Medulla oblongata (tissue), 1 donor: ENCODE data around the gene THTPA.

Experiments used
- DNase-seq: peaks from one replicate; pipeline ENCODE4 v3.0.0-alpha.2; 2015; ENCODE audit errors: extremely low spot score

THTPA gene

DNA sequence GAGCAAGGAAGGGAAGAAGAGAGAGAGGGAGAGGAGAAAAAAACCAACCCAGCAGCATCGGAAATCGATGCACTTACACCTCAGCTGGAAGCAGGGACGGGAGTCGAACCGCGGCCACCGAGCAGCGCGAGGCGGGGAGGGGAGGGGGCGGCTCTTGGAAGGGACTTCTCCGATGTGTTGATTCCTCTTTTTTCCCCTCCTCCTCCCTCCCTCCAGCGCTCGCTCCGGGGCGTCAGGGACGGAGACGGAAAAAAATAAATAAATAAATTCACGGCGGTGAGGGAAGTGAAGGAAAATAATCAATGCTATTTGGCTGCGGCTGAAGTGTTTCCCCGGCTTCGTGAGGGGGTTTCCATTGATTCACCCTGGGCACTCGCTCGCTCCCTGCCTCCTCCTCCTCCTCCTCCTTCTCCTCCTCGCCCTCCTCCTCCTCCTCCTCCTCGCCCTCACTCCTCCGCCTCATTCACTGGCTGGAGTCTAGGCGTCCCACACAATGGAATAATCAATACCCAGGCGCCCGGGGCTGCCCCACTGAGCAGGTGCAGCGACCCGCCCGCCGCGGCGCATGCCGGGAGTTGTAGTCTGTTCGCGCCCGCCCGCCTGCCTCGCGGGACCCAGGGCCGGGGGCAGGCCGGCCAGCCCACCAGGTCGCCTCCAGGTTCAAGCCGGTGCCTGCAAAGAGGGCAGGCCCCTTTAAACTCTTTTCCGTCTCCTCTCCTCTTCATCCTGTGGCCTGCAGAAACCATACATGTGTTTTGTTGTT lies 4.6 kb upstream of the THTPA start, which contains the start of gene ZFHX2:
Gene ZFHX2, minus strand, starts transcription at position 500 of the 763 bp plus-strand sequence. CDS start 16,440 bp downstream, outside the sequence.
- DNase-seq, result peak; percentile 87

DNA sequence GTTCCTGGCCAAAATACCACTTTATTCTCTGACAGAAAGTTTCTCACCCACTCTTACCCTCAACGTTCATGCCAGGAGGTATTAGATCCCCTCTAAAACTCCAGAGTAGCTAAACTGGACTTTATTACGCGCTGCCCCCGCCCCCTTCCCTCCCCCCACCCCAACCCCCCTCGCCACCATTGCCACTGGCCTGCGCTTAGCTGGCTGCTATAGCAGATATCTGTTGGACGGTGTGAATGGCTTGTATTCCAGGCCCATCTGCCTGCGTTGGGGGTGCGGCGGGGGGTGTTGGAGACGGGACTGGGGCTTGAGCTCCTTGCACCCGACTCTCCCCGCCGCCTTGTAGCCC lies 564 bp upstream of the THTPA start:
- no peak for DNase-seq

DNA sequence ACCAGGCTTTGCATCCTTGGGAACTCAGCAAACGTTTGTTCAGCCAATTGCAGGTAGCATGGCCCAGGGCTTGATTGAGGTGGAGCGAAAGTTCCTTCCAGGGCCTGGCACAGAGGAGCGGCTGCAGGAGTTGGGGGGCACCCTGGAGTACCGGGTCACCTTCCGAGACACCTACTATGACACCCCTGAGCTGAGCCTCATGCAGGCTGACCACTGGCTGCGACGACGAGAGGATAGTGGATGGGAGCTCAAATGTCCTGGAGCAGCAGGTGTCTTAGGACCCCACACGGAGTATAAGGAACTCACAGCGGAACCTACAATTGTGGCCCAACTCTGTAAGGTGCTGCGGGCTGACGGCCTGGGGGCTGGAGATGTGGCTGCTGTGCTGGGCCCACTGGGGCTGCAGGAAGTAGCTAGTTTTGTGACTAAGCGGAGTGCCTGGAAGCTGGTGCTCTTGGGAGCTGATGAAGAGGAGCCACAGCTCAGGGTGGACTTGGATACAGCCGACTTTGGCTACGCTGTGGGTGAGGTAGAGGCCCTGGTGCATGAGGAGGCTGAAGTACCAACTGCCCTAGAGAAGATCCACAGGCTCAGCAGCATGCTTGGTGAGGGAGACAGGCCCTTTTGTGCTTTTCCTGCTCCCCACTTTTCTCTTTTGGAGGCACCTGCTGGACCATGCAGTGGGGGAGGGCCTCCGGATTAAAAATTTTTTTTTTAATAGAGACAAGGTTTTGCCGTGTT lies 799 bp downstream of the THTPA start:
- DNase-seq, result no peak

- no peak for DNase-seq
Observed at GRCh38 chr14:23557521-23557920, 1.4 kb downstream of the THTPA start.

- DNase-seq, result no peak
Observed at GRCh38 chr14:23557946-23558345, 1.9 kb downstream of the THTPA start.

GRCh38 chr14:23558346-23559009 lies 2.4 kb downstream of the THTPA start:
- no peak for DNase-seq

DNA sequence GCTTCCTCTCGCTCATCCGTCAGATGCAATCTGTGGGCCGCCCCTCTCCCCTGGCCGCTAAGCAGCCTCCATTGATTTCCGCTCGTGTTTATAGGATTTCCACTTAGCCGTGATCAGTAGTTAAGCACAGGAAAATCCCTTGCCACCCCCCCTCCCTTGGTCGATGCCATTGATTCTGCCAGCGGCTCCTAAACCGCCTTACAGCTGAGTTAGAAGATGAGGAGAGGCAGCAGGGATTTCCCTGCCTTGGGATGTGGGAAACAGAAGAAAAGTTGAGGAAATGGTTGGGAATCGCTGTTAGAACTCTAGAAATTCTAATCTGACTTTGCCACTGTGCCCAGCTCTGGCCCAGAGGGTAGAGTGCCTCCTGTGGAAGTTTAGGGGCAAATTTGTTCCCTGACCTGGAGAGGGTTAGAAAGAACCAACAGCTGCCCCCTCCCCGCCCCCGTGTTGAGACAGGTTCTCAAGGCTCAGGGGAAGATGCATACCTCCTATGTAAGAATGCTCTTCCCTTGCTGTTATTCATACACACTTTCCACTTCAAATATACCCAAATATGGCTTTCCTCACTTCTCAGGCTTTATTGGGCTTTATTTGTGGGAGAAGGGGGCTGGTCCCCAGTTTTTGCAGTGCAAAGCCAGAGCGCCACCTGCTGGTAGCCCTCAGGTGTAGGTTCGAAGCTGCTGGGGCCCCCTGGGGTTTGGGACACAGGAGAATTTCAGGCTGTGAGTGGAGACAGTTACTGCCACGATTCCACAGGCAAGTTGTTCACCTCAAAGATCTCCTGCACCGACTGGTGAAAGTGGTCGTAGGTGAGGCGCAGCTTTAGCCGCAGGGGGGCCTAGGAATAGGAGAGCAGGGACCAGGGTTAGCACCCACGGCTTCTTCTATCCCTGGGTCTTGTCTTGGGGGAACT lies 3.2 kb downstream of the THTPA start:
- peak; percentile 60 for DNase-seq

DNA sequence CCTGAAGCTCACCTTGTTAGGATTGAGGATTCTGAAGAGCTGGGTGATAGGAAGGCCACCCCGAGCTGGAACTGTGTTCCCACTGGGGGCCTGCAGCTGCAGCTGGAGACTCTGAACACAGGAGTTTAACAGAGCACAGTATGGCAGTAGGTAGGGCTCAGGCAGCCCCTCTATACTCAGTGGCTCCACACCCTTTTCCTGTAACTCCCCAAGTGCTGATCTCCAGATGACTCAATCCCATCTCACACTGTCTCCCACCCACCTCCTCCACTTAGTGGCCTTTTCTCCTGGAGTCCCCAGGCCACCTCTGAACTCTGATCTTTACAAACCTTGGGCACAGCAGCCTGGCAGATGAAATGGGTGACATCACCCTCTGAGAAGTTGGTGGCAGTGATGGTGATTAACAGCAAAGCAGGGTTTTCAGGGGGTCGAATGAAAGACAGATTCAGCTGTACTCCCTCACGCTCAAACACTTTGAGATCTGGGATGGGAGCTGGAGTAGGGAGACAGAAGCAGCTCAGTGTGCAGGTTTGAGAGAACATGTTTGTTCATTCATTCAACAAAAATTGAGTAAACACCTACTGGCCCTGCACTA lies 4.0 kb downstream of the THTPA start:
- DNase-seq, result no peak

DNA sequence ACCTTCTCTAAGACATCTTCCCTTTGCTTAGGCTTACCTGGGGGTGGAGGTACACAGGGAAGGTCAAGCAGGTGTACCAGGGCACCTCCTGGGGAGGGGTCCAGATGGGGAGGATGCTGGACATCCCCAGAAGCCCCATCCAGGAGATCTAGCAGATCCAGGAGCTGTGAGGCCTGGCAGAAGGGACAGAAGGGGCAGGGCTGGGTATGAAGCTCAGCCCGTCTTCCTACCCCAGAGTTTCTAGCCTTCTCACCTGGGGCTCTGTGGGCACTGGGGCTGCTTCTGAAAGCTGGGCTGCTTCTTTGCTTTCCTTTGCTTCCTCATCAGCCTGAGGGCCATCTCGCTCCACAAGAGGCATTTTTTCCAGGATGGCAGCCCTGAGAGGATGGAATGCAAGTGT lies 5.2 kb downstream of the THTPA start:
- DNase-seq, result no peak

GRCh38 chr14:23561873-23562821 lies 6.1 kb downstream of the THTPA start:
- DNase-seq, result no peak

- DNase-seq, result peak; percentile 59
Observed at GRCh38 chr14:23562822-23563472, 6.9 kb downstream of the THTPA start.

GRCh38 chr14:23563473-23564180 lies 7.6 kb downstream of the THTPA start:
- DNase-seq, result no peak

- no peak for DNase-seq
Observed at GRCh38 chr14:23564181-23564812, 8.2 kb downstream of the THTPA start.

DNA sequence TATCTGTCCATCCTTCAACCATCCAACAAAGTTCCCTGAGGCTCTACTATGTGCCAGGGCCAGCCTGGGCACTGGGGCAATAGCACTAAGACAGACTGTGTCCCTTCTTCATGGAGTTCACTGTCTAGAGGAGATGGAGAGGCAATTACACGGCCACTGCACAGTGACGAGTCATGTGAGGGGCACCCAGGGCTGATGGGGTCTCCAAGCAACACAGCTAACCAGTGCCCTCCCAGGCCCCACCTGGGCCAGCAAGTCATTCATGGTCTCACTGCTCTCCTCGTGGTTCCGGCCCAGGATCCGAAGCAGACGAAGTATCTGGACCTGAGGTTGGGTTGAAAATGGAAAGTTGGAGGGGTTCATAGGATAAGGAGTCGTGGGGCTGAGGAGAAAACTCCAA lies 8.8 kb downstream of the THTPA start:
- no peak for DNase-seq

- no peak for DNase-seq
Observed at GRCh38 chr14:23565626-23566025, 9.6 kb downstream of the THTPA start.

DNA sequence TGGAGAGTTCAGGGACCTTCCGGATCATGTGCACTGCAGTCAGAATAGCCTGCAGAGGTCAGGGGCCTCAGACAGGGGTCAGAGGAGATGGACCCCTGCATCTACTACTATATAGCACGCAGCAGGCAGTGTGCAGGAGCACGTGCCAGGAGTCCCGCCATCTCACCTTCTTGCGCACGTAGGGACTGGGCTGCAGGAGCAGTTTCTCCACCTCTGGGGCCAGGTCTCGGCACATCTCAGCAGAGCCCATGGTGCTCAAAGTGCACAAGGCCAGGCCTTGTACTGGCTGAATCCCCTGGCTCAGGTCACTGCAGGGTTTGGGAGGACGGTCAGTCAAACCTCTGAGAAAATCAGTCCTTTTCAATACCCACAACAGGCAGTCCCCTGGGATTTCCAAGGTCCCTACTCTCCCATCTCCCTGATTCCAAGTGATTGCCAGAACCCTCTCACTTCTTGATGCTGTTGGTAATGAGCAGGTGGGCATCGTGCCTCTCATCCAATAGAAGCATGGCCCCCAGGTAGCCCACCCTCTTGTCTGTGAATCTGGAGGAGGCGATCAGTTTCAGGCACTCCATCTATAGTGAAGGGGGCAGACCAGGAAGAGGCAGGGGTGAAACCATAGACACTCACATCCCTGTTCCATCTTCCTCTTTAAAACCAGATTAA lies 10.2 kb downstream of the THTPA start:
- no peak for DNase-seq

DNA sequence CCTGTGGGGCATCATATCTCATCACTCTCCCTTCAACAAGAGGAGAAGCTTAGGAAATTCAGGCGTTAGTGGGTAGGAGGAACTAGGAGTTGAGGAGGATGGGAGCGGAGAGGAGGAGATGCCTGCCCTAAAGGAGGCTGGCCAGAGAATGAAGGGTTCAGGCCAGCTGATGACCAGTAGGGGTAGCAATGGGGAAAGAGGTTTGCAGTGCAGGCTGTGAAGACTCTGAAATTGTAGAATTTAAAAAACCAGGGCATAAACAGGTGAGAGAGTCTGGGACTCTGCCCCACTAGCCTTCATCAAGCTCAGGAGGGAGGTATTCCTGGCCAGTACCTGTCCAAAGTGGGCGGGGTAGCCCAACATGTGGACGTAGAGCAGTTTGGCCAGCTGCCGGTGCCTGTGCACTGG lies 10.7 kb downstream of the THTPA start:
- DNase-seq, result no peak
